Measurements from ENCODE around the gene ATP1A3. TPM values are rescaled to one million over a fixed set of nuclear protein-coding genes. Genes with fewer than 3 reads are reported as not detected.

Gene ATP1A3
- total RNA-seq, 1 donor from 2014 or later, result 342 TPM

GRCh38 chr19:41926028-41926762 lies 67.8 kb downstream of the ATP1A3 start:
- DNase-seq (ENCODE audit: missing footprints) (no peak), ATAC-seq (no peak)
- intact Hi-C loops (cut with DNase I), result no loop called here

DNA sequence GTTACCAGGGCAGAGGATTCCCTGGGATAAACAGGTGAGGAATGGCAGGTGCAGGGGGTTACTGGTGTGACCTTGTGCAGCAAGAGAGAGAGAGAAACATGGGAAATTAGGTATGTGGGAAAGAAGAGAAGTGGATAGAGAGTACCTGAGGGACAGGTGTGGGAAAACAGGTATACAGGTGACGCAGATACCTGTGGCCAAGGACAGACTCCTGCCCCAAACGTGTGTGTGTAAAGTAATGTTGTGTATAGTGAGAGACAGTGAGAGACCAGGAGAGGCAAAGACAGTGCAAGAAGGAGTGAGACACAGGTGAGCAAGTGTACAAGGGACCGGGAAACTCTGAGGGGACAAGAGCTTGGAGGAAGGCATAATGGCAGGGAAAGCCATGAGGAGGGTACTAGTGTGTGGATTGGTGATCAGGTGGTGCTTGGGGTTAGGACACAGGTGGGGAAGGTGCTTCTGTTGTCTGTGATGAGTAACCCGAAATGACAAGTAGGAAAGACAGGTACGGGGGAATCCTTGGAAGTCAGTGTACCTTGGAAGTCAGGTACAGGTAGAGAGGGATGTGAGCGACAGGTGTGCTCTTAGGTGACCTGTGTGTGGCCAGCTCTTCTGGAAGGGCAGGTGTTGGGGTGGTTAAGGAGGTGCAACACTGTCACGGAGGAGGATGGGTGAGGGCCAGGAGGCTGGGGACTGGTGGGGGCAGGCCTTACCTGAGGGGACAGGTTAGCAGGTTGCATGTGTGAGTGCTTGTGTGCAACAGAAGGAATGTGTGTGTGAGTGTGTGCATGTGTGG lies 68.6 kb downstream of the ATP1A3 start:
- DNase-seq (ENCODE audit: missing footprints), result no peak
- intact Hi-C loops (cut with DNase I), result no loop called here
- no peak for ATAC-seq

GRCh38 chr19:41924151-41925145 lies 69.6 kb downstream of the ATP1A3 start:
- no peak for DNase-seq (ENCODE audit: missing footprints)
- intact Hi-C loops (cut with DNase I), result no loop called here
- ATAC-seq, result no peak

GRCh38 chr19:41923045-41923788 lies 70.8 kb downstream of the ATP1A3 start:
- DNase-seq (ENCODE audit: missing footprints) (no peak), ATAC-seq (no peak)

GRCh38 chr19:41922585-41922984 lies 71.4 kb downstream of the ATP1A3 start:
- intact Hi-C loops (cut with DNase I), result no loop called here
- DNase-seq (ENCODE audit: missing footprints), result no peak
- ATAC-seq, result no peak

More at GRCh38 chr19:41923045-41923788, 70.8 kb downstream of the ATP1A3 start:
- intact Hi-C loops (cut with DNase I), result no loop called here

DNA sequence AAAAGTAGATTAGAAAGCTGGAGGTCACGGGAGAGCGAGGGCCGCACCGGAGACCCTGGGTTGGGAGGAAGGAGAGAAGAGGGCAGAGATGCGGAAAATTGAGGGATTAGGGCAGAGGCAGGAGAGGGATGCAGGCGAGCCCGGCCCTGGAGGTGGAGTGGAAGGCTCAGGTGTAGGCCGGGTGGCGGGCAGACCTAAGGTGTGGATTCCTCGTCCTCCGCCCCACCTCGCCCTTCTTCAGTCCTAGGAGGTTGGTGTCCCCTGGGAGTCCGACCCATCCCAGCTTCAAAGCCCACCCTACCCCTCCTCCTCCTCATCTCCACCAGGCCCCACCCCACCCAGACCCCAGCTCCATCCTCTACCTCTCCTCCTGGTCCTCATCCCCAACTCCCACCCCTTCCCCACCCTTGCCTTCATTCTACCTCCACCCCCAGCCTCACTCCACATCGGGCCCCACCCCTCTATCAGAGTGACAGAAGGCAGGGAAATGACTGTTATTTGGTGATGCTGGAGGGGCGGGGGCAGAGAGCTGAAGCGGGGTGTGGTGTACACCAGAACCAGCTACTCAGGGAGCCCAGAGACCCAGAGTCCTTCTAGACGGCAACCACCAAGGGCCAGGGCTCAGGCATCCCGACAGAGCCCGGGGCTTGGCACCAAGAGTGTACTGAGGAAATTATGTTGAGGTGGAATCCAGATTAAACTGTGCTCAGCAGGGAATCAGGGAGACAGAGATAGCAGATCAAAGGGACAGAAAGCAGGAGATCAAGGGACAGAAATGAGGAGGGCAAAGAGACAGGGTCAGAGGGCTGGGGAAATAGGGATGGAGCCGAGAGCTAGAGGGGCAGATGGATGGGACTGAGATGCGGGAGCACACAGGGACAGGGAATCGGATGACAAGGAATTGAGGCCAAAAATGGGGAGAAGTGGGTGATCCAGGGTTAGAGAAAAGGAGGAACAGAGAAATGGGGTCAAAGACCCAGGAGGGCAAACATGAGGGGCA lies 72.2 kb downstream of the ATP1A3 start:
- ATAC-seq (no peak), DNase-seq (ENCODE audit: missing footprints) (peak; percentile 44)
- intact Hi-C loops (cut with DNase I), result no loop called here

- peak; percentile 57 for DNase-seq (ENCODE audit: missing footprints)
- ATAC-seq, result no peak
- intact Hi-C loops (cut with DNase I), result no loop called here
These were observed 73.0 kb downstream of the ATP1A3 start for GRCh38 chr19:41920882-41921576.

GRCh38 chr19:41919948-41920712 lies 73.9 kb downstream of the ATP1A3 start:
- DNase-seq (ENCODE audit: missing footprints), result peak; percentile 46

GRCh38 chr19:41918653-41919244 lies 75.3 kb downstream of the ATP1A3 start:
- intact Hi-C loops (cut with DNase I), result no loop called here
- DNase-seq (ENCODE audit: missing footprints) (no peak), ATAC-seq (no peak)

More at GRCh38 chr19:41919948-41920712, 73.9 kb downstream of the ATP1A3 start:
- no peak for ATAC-seq
- intact Hi-C loops (cut with DNase I), result no loop called here

DNA sequence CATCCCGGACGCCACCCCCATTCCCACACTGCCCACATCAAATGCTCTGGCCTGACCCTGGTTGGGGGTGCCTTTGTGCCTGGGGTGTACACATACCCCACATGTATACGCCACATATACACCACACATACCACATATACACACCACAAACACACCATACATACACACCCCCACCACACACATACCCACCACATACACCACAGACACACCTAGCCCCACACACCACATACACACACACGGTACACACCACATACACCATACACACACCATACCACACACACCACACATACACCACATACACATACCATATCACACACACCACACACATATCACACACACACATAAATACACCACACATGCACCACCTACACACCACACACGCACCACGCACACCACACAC lies 75.9 kb downstream of the ATP1A3 start:
- intact Hi-C loops (cut with DNase I), result no loop called here
- no peak for ATAC-seq
- DNase-seq (ENCODE audit: missing footprints), result no peak

GRCh38 chr19:41917676-41918075 lies 76.4 kb downstream of the ATP1A3 start:
- ATAC-seq (no peak), DNase-seq (ENCODE audit: missing footprints) (peak; percentile 53)
- intact Hi-C loops (cut with DNase I), result no loop called here

Other genes starting within 250 kb of the ATP1A3 start
- not detected for gene CEACAM6, start 238.7 kb downstream of the ATP1A3 start, total RNA-seq
- 0.32 TPM for gene CEACAM3, start 197.6 kb downstream of the ATP1A3 start, total RNA-seq
- gene LYPD4, start 149.5 kb downstream of the ATP1A3 start, total RNA-seq, result not detected
- gene DMRTC2, start 149.2 kb downstream of the ATP1A3 start, total RNA-seq, result not detected
- gene RPS19, start 134.0 kb downstream of the ATP1A3 start, total RNA-seq, result 717 TPM
- 0.19 TPM for gene CD79A, start 117.0 kb downstream of the ATP1A3 start, total RNA-seq
- gene ARHGEF1, start 111.0 kb downstream of the ATP1A3 start, total RNA-seq, result 31.6 TPM
- gene ERFL, start 65.8 kb downstream of the ATP1A3 start, total RNA-seq, result not detected
- 68.4 TPM for gene RABAC1, start 34.9 kb downstream of the ATP1A3 start, total RNA-seq
- gene GRIK5, start 76.0 kb upstream of the ATP1A3 start, total RNA-seq, result 5.1 TPM
- 9.1 TPM for gene ZNF574, start 81.9 kb upstream of the ATP1A3 start, total RNA-seq
- 1.5 TPM for gene POU2F2, start 138.2 kb upstream of the ATP1A3 start, total RNA-seq
- 16.7 TPM for gene DEDD2, start 223.4 kb upstream of the ATP1A3 start, total RNA-seq
- 6.1 TPM for gene ZNF526, start 226.1 kb upstream of the ATP1A3 start, total RNA-seq
- gene GSK3A, start 248.4 kb upstream of the ATP1A3 start, total RNA-seq, result 36.3 TPM